Activated CD4-positive, alpha-beta T cell treated with anti-CD3 and anti-CD28 coated beads for 36 hours (primary cell): ENCODE measurements around the gene LUC7L3. TPM values are rescaled to one million over a fixed set of nuclear protein-coding genes. Genes with fewer than 3 reads are reported as not detected.

ENCODE experiments used
- ATAC-seq: fragments of 200-7000 bp; cut with Tn5 transposase; one replicate; pipeline ENCODE4 v1.10.0; 2021; ENCODE audit warnings: mild to moderate bottlenecking, moderate library complexity
- CTCF ChIA-PET: fragments of 350-600 bp; sonication (Branson Sonifier 250); formaldehyde crosslinking; loops from one replicate; lab custom pipeline; 2021; ENCODE audit warnings: antibody characterized with exemption; lab: Charles Lee
- POLR2A ChIA-PET: fragments of 350-600 bp; sonication (Branson Sonifier 250); formaldehyde crosslinking; loops from one replicate; lab custom pipeline; 2021; ENCODE audit warnings: antibody characterized with exemption, inconsistent platforms; lab: Charles Lee
- DNase-seq: peaks from one replicate; pipeline ENCODE4 v3.0.0-alpha.2; 2020
- H3K27ac Mint-ChIP-seq: one replicate; pipeline ENCODE4 v1.8.0; 2021; ENCODE audit warnings: mixed read lengths
- H3K27me3 Mint-ChIP-seq: one replicate; pipeline ENCODE4 v1.8.0; 2021; ENCODE audit warnings: mixed read lengths
- H3K36me3 Mint-ChIP-seq: one replicate; pipeline ENCODE4 v1.8.0; 2021; ENCODE audit warnings: low read depth, mixed read lengths
- H3K4me1 Mint-ChIP-seq: one replicate; pipeline ENCODE4 v1.8.0; 2021; ENCODE audit warnings: mixed read lengths
- H3K4me3 Mint-ChIP-seq: one replicate; pipeline ENCODE4 v1.8.0; 2021; ENCODE audit warnings: mild to moderate bottlenecking, moderate library complexity, mixed read lengths
- H3K9me3 Mint-ChIP-seq: one replicate; pipeline ENCODE4 v1.8.0; 2021; ENCODE audit warnings: low read depth, mixed read lengths
- intact Hi-C, 2 experiments: fragments of 100-400 bp; cut with DNase I in 1 of 2; cut with micrococcal nuclease in 1 of 2; formaldehyde crosslinking; loops; one replicate each; pipeline versions ENCODE4 v1.14.2 to v1.15.1; 2022 to 2024; cut with DNase I, micrococcal nuclease
- total RNA-seq, 2 experiments: library from RNA; stranded (reverse); gene quantifications; one replicate each; pipeline ENCODE4 v1.2.3, GENCODE V29; 2021

Gene LUC7L3
- total RNA-seq, 2 experiments from 2014 or later, result 112 to 120 TPM

DNA sequence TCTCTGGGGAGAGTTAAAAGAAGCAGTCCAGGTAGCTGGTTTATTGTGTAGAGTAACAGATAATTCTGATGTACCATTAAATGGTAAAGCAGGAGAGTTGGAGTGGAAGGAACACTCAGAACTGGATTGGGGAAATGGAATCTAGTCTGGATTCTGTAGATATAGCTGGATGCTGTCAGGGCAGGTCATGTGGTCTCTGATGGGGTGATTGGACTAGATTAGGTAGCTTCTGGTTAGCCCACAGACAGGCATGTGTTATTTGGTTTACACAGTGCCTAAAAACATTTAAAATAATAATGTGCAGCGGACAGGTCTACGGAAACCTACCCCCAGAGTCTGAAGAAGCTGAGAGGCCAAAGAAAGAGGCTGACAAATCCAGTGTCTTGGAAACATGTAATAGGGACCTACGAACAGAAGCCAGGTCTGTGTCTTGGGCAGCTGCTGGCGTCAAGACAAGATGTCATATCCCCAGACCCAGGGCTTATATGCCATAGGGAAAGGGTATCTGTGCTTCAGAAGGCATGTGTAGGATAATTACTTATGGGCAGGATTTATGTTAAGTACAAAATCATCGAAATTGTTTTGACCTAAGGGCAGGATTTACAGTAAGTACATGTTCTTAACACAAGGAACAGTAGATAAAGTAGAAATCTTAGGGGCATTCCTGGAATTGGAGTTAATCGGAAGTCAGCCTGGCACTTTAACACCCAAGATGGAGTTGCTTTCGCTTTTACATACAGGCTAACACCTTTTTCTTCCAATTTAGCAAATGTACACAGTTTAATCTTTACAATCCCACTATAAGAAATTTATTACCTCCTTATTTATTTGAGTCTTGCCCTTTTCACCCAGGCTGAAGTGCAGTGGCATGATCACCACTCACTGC, 12.4 kb downstream of the LUC7L3 start:
- ATAC-seq, result no peak
- peaks cover 22% of the 10 kb centered on the region for H3K36me3 Mint-ChIP-seq
- H3K9me3 Mint-ChIP-seq, result no peaks in the 10 kb centered on the region
- intact Hi-C loops, result no loop called here
- POLR2A ChIA-PET, result no interaction called here
- H3K27me3 Mint-ChIP-seq, result no peaks in the 10 kb centered on the region
- CTCF ChIA-PET, result interaction anchor here (1.0 to 1.3 kb wide), 2 partner anchors 13 to 45 kb away, joined by 3 read pairs; no protein-coding TSS in a partner anchor
- H3K4me3 Mint-ChIP-seq, result no peak overlapping the region
- DNase-seq, result no peak
- H3K27ac Mint-ChIP-seq, result peak overlapping the region; percentile 52
- H3K4me1 Mint-ChIP-seq, result peaks cover 63% of the 10 kb centered on the region

DNA sequence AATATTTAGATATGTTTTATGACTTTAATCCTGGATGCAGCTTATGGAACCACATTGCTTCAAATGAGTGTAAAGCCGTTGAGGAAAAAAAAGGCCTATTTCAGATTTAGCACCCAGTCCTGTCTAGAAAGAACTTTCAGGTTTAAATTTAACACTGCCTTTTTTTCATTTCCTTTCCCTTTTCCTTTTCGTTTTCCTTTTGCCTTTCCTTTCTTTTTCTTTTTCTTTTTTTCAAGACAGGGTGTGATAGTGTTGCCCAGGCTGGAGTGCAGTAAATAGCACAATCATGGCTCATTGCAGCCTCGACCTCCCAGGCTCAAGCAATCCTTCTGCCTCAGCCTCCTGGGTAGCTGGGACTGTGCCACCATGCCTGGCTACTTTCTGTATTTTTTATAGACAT, 15.9 kb downstream of the LUC7L3 start:
- no peak overlapping the region for H3K4me3 Mint-ChIP-seq
- ATAC-seq (no peak), DNase-seq (no peak)
- intact Hi-C loops, result no loop called here
- ChIA-PET CTCF (interaction anchor here (0.7 kb wide), 1 partner anchor 28 kb away, joined by 3 read pairs; no protein-coding TSS in a partner anchor), POLR2A (interaction anchor here (0.7 kb wide), 1 partner anchor 176 kb away, joined by 3 read pairs; no protein-coding TSS in a partner anchor)
- H3K27me3 Mint-ChIP-seq, result no peaks in the 10 kb centered on the region
- peaks cover 69% of the 10 kb centered on the region for H3K4me1 Mint-ChIP-seq
- H3K9me3 Mint-ChIP-seq, result no peaks in the 10 kb centered on the region
- peaks cover 34% of the 10 kb centered on the region for H3K36me3 Mint-ChIP-seq
- peak overlapping the region; percentile 47 for H3K27ac Mint-ChIP-seq

DNA sequence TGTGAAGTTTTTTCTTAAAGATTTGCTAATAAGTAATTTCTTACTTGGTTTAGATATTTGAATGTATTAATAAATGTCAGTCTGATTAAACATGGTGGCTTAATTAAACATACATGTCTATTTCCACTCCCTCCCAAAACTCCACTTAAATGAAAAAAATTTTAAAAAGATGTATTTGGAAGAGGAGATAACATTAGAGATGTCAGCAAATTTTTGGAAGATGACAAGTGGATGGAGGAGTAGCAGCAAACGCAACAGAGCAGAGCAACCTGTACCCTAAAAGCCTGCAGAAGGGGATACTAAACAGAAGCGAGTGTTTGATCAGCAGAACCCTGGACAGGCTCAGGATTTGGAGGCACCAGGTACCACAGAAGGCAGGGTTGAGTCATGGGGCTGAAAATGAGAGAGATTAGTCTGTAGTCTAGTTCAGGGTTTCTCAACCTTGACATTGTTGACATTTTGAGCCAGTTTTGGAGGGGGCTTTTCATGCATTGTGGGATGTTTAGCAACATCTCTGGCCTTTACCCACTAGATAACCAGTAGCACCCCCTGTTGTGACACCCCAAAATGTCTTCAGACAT, 17.8 kb downstream of the LUC7L3 start:
- peaks cover 56% of the 10 kb centered on the region for H3K4me1 Mint-ChIP-seq
- CTCF ChIA-PET, result no interaction called here
- peaks cover 42% of the 10 kb centered on the region for H3K36me3 Mint-ChIP-seq
- H3K9me3 Mint-ChIP-seq, result no peaks in the 10 kb centered on the region
- H3K27me3 Mint-ChIP-seq, result no peaks in the 10 kb centered on the region
- peak overlapping the region; percentile 9 for H3K27ac Mint-ChIP-seq
- POLR2A ChIA-PET, result no interaction called here
- peak; percentile 88 for ATAC-seq
- DNase-seq, result peak; percentile 44
- intact Hi-C loops, result loop anchor here in 1 of 2 experiments (2.0 kb wide), 1 partner anchor 16 kb away; no protein-coding TSS in a partner anchor
- no peak overlapping the region for H3K4me3 Mint-ChIP-seq

DNA sequence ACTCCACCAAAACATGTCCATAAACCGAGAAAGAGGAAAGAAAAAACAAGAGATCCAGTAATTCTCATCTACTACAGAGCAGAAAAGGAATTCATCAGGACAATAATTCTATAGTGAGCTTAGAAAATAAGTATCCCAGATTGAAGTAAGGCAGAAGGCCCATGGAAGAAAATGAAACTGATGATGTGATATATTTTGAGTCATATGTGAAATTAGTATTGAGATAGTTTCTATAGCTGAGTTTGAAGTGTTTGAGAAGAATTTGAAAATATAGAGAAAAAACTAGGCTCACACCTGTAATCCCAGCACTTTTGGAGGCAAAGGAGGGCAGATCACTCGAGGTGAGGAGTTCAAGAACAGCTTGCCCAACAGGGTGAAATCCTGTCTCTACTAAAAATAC, 19.7 kb downstream of the LUC7L3 start:
- no peaks in the 10 kb centered on the region for H3K27me3 Mint-ChIP-seq
- CTCF ChIA-PET, result interaction anchor here (0.6 to 1.3 kb wide), 3 partner anchors 34 to 197 kb away, joined by 3 to 4 read pairs (median 3); no protein-coding TSS in a partner anchor
- POLR2A ChIA-PET, result interaction anchor here (0.6 to 1.2 kb wide), 3 partner anchors 12 to 89 kb away, joined by 4 to 7 read pairs (median 4); no protein-coding TSS in a partner anchor
- H3K9me3 Mint-ChIP-seq, result no peaks in the 10 kb centered on the region
- H3K36me3 Mint-ChIP-seq, result peaks cover 54% of the 10 kb centered on the region
- peak overlapping the region; percentile 79 for H3K27ac Mint-ChIP-seq
- intact Hi-C loops, result no loop called here
- peaks cover 49% of the 10 kb centered on the region for H3K4me1 Mint-ChIP-seq
- DNase-seq (no peak), ATAC-seq (peak; percentile 53)
- H3K4me3 Mint-ChIP-seq, result no peak overlapping the region

- ATAC-seq (no peak), DNase-seq (no peak)
- H3K4me1 Mint-ChIP-seq, result no peaks in the 10 kb centered on the region
- intact Hi-C loops, result no loop called here
- ChIA-PET CTCF (no interaction called here), POLR2A (no interaction called here)
- no peak overlapping the region for H3K4me3 Mint-ChIP-seq
- H3K27ac Mint-ChIP-seq, result no peak overlapping the region
- H3K36me3 Mint-ChIP-seq, result peaks cover 71% of the 10 kb centered on the region
- no peaks in the 10 kb centered on the region for H3K27me3 Mint-ChIP-seq
- no peaks in the 10 kb centered on the region for H3K9me3 Mint-ChIP-seq
Observed at GRCh38 chr17:50745631-50746030, 26.2 kb downstream of the LUC7L3 start.

- ChIA-PET POLR2A (no interaction called here), CTCF (no interaction called here)
- no peak overlapping the region for H3K4me3 Mint-ChIP-seq
- no peak for DNase-seq
- no peak for ATAC-seq
- no peaks in the 10 kb centered on the region for H3K27me3 Mint-ChIP-seq
- H3K9me3 Mint-ChIP-seq, result no peaks in the 10 kb centered on the region
- intact Hi-C loops, result no loop called here
- H3K27ac Mint-ChIP-seq, result peak overlapping the region; percentile 24
- no peaks in the 10 kb centered on the region for H3K4me1 Mint-ChIP-seq
- peaks cover 62% of the 10 kb centered on the region for H3K36me3 Mint-ChIP-seq
Observed at GRCh38 chr17:50749245-50749644, 29.8 kb downstream of the LUC7L3 start.

- peaks cover 33% of the 10 kb centered on the region for H3K36me3 Mint-ChIP-seq
- ChIA-PET CTCF (interaction anchor here (0.6 kb wide), 1 partner anchor 14 kb away, joined by 3 read pairs; no protein-coding TSS in a partner anchor), POLR2A (interaction anchor here (0.9 kb wide), 1 partner anchor 9 kb away, joined by 4 read pairs; no protein-coding TSS in a partner anchor)
- intact Hi-C loops, result no loop called here
- H3K9me3 Mint-ChIP-seq, result no peaks in the 10 kb centered on the region
- no peak overlapping the region for H3K4me3 Mint-ChIP-seq
- DNase-seq, result no peak
- H3K4me1 Mint-ChIP-seq, result no peaks in the 10 kb centered on the region
- no peaks in the 10 kb centered on the region for H3K27me3 Mint-ChIP-seq
- ATAC-seq, result no peak
- H3K27ac Mint-ChIP-seq, result no peak overlapping the region
Observed at GRCh38 chr17:50754521-50754920, 35.1 kb downstream of the LUC7L3 start.

DNA sequence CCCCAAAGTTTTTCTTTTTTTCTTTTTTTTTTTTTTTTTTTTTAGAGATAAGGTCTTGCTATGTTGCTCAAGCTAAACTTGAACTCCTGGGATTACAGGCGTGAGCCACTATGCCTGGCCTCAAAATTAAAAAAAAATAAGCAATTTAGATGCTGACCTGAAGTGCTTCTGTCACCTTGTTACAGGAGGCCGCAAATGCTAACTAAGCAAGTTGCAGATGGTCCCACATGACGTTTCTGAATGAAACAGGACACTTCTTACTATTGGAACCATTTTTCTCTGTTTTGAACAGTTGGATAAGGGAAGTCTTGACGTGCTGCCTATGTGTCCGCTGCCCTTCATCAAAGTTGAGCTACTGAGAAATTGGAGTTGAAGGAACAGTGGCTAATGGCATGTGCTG, 39.1 kb downstream of the LUC7L3 start:
- no peak overlapping the region for H3K4me3 Mint-ChIP-seq
- H3K27ac Mint-ChIP-seq, result no peak overlapping the region
- intact Hi-C loops, result no loop called here
- peaks cover 11% of the 10 kb centered on the region for H3K36me3 Mint-ChIP-seq
- ChIA-PET CTCF (interaction anchor here (0.7 to 0.9 kb wide), 2 partner anchors 24 to 65 kb away, joined by 3 to 5 read pairs; no protein-coding TSS in a partner anchor), POLR2A (interaction anchor here (0.7 kb wide), 1 partner anchor 35 kb away, joined by 4 read pairs; no protein-coding TSS in a partner anchor)
- no peak for ATAC-seq
- peaks cover 8% of the 10 kb centered on the region for H3K4me1 Mint-ChIP-seq
- peaks cover 1% of the 10 kb centered on the region for H3K27me3 Mint-ChIP-seq
- no peak for DNase-seq
- no peaks in the 10 kb centered on the region for H3K9me3 Mint-ChIP-seq

DNA sequence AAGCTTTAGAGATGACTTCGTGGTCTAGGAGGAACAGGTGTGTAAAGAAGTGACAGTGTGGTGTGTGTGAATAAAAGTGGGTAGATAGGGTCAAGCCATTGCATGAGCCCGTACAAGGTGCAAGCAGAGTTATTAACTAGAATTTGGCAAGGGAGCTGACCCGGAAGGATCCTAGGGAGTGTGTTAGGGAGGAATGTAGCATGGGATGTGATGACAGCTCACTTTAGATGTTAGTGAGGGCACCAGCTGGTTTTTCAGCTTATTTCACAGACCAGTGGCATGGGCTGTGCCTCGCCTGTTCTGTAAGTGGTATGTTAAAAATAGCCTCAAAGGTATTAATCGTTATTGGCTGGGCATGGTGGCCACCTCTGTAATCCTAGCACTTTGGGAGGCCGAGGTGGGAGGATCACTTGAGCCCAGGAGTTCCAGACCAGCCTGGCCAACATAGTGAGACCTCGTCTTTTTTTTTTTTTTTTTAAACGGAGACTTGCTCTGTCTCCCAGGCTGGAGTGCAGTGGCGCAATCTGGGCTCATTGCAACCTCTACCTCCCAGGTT, 39.7 kb downstream of the LUC7L3 start:
- Mint-ChIP-seq H3K27me3 (peaks cover 1% of the 10 kb centered on the region), H3K36me3 (peaks cover 7% of the 10 kb centered on the region), H3K9me3 (no peaks in the 10 kb centered on the region), H3K27ac (no peak overlapping the region), H3K4me3 (no peak overlapping the region), H3K4me1 (peaks cover 8% of the 10 kb centered on the region)
- POLR2A ChIA-PET, result interaction anchor here (0.7 kb wide), 1 partner anchor 35 kb away, joined by 4 read pairs; no protein-coding TSS in a partner anchor
- ATAC-seq, result no peak
- CTCF ChIA-PET, result interaction anchor here (0.7 kb wide), 1 partner anchor 64 kb away, joined by 3 read pairs; no protein-coding TSS in a partner anchor
- no peak for DNase-seq
- intact Hi-C loops, result no loop called here

- ATAC-seq (no peak), DNase-seq (no peak)
- Mint-ChIP-seq H3K9me3 (no peaks in the 10 kb centered on the region), H3K27me3 (peaks cover 1% of the 10 kb centered on the region), H3K4me1 (peaks cover 12% of the 10 kb centered on the region), H3K36me3 (no peaks in the 10 kb centered on the region), H3K4me3 (no peak overlapping the region), H3K27ac (no peak overlapping the region)
- intact Hi-C loops, result no loop called here
- CTCF ChIA-PET, result interaction anchor here (0.6 to 2.6 kb wide), 10 partner anchors 9 to 218 kb away, joined by 3 to 14 read pairs (median 4); no protein-coding TSS in a partner anchor
- POLR2A ChIA-PET, result no interaction called here
Observed at GRCh38 chr17:50762177-50762576, 42.8 kb downstream of the LUC7L3 start.
